NCI-H510A (cell line): Measurements from ENCODE around the gene YIPF2.

ENCODE experiments used
- DNase-seq: peaks from one replicate; lab custom pipeline; 2025; lab: John Stamatoyannopoulos, UW

YIPF2 gene

GRCh38 chr19:10876459-10877240 is 51.8 kb downstream of the YIPF2 start:
- no peak for DNase-seq

DNA sequence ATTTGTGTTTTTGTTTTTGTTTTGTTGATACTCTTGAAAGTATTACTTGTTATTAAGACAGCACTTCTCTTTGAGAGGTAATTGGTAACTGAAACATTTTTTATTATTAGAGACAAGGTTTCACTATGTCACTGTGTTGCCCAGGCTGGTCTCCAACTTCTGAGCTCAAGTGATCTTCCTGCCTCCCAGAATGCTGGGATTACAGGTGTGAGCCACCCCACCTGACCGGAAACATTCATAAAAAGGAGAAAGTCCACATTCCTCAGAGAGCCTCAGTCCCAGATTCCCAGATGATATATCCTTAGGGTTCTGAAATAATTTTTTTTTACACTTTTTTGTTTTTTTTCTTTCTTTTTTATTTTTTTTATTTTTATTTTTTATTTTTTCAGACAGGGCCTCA is 54.4 kb downstream of the YIPF2 start:
- DNase-seq: no peak

DNA sequence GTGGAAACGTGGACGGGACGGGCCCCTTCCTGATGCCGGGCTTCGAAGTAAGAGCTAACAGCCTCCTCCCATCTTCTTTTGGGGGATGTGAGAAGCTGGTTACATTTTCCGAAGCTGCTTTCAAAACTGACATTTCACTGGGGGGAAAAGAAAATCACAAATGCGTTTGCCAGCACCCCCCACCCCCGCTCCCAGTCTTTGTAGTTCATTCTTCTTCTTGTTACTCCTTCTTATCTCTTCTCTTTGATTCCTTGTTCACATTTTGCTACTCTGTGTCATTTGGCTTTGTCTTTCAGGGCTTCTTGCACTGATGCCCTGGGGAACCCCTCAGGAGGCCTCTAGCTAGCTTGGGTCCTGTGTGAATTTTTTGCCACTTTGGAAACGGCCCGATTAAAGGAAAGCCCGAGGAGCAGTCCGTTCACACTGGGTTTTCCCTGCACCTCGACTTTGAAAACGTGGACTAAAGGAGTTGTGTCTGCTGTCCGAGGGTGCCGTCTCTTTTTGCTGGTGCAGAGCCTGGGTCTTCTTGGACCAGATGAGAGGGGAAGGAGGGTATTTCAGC is 55.8 kb downstream of the YIPF2 start:
- no peak for DNase-seq
